ENCODE results near the gene MDGA2.

The MDGA2 gene

GRCh38 chr14:47189911-47190484 is 485.4 kb downstream of the MDGA2 start:
- TF ChIP-seq EP300 (IDR thresholded peaks at IDR 0.05; ENCODE audit: borderline replicate concordance): no peak
- TF ChIP-seq ZBTB7A (IDR thresholded peaks at IDR 0.05; ENCODE audit: low read depth): no peak
- TF ChIP-seq CEBPB (IDR thresholded peaks at IDR 0.05): no peak

DNA sequence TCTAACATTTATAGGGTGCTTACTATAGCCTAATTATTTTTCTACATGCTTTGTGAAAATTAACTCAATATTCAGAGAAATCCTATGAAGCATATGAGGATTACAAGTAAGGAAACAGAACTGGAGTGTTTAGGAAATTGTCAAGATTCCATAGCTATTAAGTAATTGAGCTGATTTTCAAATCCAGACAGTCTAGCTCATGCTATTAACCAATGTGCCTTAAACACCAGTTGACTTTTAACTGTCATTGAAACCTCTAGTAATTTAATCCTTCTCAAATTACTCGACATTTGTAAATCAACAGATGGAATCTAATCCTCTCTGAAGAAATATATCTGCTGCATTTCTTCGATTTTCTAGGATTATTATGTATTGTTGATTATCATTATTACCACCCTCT is 488.9 kb downstream of the MDGA2 start:
- TF ChIP-seq ZBTB7A (IDR thresholded peaks at IDR 0.05; ENCODE audit: low read depth) (no peak), FOXM1 (IDR thresholded peaks at IDR 0.05; ENCODE audit: borderline replicate concordance, low read depth) (peak; percentile 83), TEAD4 (IDR thresholded peaks at IDR 0.05) (peak; percentile 48; the same call in 1 of the 2 replicates), EP300 (IDR thresholded peaks at IDR 0.05; ENCODE audit: borderline replicate concordance) (peak; percentile 41; the same call in 1 of the 2 replicates)
- TF ChIP-seq, protein P1, sequence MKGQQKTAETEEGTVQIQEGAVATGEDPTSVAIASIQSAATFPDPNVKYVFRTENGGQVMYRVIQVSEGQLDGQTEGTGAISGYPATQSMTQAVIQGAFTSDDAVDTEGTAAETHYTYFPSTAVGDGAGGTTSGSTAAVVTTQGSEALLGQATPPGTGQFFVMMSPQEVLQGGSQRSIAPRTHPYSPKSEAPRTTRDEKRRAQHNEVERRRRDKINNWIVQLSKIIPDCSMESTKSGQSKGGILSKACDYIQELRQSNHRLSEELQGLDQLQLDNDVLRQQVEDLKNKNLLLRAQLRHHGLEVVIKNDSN (IDR thresholded peaks at IDR 0.05): no peak

DNA sequence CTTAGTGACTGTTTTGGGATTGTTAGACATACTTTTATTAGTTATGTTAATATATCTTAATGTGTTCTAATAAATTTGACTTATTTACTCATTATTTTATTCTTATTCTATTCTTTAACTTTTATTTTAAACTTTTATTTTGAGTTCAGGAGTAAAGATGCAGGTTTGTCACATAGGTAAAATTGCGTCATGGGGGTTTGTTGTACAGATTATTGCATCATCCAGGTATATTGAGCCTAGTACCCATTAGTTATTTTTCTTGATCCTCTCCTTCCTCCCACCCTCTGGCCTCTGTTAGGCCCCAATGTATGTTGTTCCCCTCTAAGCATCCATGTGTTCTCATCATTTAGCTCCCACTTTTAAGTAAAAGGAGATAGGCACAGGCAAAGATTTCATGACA is 495.5 kb downstream of the MDGA2 start:
- TF ChIP-seq TAF1 (IDR thresholded peaks at IDR 0.05; ENCODE audit: low read depth) (no peak), CREB1 (IDR thresholded peaks at IDR 0.05; ENCODE audit: low read depth) (no peak), NFIC (IDR thresholded peaks at IDR 0.05) (no peak), FOXM1 (IDR thresholded peaks at IDR 0.05; ENCODE audit: borderline replicate concordance, low read depth) (no peak), CEBPB (IDR thresholded peaks at IDR 0.05) (0 out of 2 replicates have a peak, but pooled peaks have one; percentile 24)
- TF ChIP-seq, protein P2, sequence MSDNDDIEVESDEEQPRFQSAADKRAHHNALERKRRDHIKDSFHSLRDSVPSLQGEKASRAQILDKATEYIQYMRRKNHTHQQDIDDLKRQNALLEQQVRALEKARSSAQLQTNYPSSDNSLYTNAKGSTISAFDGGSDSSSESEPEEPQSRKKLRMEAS (IDR thresholded peaks at IDR 0.05): no peak

- TF ChIP-seq FOXM1 (IDR thresholded peaks at IDR 0.05; ENCODE audit: borderline replicate concordance, low read depth): no peak
These were observed 508.0 kb downstream of the MDGA2 start for GRCh38 chr14:47167402-47167801.

- TF ChIP-seq TEAD4 (IDR thresholded peaks at IDR 0.05) (no peak), YY1 (IDR thresholded peaks at IDR 0.05; ENCODE audit: low read depth) (no peak), ZBTB7A (IDR thresholded peaks at IDR 0.05; ENCODE audit: low read depth) (no peak), EGR1 (IDR thresholded peaks at IDR 0.05) (no peak), NFIC (IDR thresholded peaks at IDR 0.05) (no peak), RAD21 (IDR thresholded peaks at IDR 0.05; ENCODE audit: low read depth) (no peak), FOXM1 (IDR thresholded peaks at IDR 0.05; ENCODE audit: borderline replicate concordance, low read depth) (no peak), TAF1 (IDR thresholded peaks at IDR 0.05; ENCODE audit: low read depth) (no peak)
- TF ChIP-seq, protein P1 (IDR thresholded peaks at IDR 0.05): no peak
- TF ChIP-seq, protein P3, sequence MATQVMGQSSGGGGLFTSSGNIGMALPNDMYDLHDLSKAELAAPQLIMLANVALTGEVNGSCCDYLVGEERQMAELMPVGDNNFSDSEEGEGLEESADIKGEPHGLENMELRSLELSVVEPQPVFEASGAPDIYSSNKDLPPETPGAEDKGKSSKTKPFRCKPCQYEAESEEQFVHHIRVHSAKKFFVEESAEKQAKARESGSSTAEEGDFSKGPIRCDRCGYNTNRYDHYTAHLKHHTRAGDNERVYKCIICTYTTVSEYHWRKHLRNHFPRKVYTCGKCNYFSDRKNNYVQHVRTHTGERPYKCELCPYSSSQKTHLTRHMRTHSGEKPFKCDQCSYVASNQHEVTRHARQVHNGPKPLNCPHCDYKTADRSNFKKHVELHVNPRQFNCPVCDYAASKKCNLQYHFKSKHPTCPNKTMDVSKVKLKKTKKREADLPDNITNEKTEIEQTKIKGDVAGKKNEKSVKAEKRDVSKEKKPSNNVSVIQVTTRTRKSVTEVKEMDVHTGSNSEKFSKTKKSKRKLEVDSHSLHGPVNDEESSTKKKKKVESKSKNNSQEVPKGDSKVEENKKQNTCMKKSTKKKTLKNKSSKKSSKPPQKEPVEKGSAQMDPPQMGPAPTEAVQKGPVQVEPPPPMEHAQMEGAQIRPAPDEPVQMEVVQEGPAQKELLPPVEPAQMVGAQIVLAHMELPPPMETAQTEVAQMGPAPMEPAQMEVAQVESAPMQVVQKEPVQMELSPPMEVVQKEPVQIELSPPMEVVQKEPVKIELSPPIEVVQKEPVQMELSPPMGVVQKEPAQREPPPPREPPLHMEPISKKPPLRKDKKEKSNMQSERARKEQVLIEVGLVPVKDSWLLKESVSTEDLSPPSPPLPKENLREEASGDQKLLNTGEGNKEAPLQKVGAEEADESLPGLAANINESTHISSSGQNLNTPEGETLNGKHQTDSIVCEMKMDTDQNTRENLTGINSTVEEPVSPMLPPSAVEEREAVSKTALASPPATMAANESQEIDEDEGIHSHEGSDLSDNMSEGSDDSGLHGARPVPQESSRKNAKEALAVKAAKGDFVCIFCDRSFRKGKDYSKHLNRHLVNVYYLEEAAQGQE (IDR thresholded peaks at IDR 0.05; ENCODE audit: low read depth): no peak
These were observed 520.0 kb downstream of the MDGA2 start for GRCh38 chr14:47155395-47155794.

GRCh38 chr14:47154276-47154797 is 521.1 kb downstream of the MDGA2 start:
- no peak for TF ChIP-seq FOXM1 (IDR thresholded peaks at IDR 0.05; ENCODE audit: borderline replicate concordance, low read depth)
- TF ChIP-seq CREB1 (IDR thresholded peaks at IDR 0.05; ENCODE audit: low read depth): no peak
- no peak for TF ChIP-seq YY1 (IDR thresholded peaks at IDR 0.05; ENCODE audit: low read depth)
- TF ChIP-seq, protein P2 (IDR thresholded peaks at IDR 0.05): no peak
- TF ChIP-seq, protein P1 (IDR thresholded peaks at IDR 0.05): no peak
- no peak for TF ChIP-seq NFIC (IDR thresholded peaks at IDR 0.05)

GRCh38 chr14:47153746-47154145 is 521.7 kb downstream of the MDGA2 start:
- TF ChIP-seq CEBPB (IDR thresholded peaks at IDR 0.05) (no peak), NFIC (IDR thresholded peaks at IDR 0.05) (no peak), EGR1 (IDR thresholded peaks at IDR 0.05) (no peak), TAF1 (IDR thresholded peaks at IDR 0.05; ENCODE audit: low read depth) (no peak), CREB1 (IDR thresholded peaks at IDR 0.05; ENCODE audit: low read depth) (no peak), EP300 (IDR thresholded peaks at IDR 0.05; ENCODE audit: borderline replicate concordance) (no peak), TEAD4 (IDR thresholded peaks at IDR 0.05) (no peak), TCF12 (IDR thresholded peaks at IDR 0.05; ENCODE audit: low read depth) (no peak), FOXM1 (IDR thresholded peaks at IDR 0.05; ENCODE audit: borderline replicate concordance, low read depth) (no peak), RAD21 (IDR thresholded peaks at IDR 0.05; ENCODE audit: low read depth) (no peak), YY1 (IDR thresholded peaks at IDR 0.05; ENCODE audit: low read depth) (no peak), ZBTB7A (IDR thresholded peaks at IDR 0.05; ENCODE audit: low read depth) (no peak)
- TF ChIP-seq, protein P3 (IDR thresholded peaks at IDR 0.05; ENCODE audit: low read depth): no peak
- TF ChIP-seq, protein P1 (IDR thresholded peaks at IDR 0.05): no peak
- TF ChIP-seq, protein P2 (IDR thresholded peaks at IDR 0.05): no peak
